ENCODE data around the gene HDHD2. TPM values are rescaled to one million over a fixed set of nuclear protein-coding genes. Genes with fewer than 3 reads are reported as not detected.
"Not testable (repeated sequence)": the region's sequence is repeated elsewhere in the genome, so short reads cannot be mapped to it uniquely, and the experiment has no call there.

The HDHD2 gene
- total RNA-seq, 4 donors from 2014 or later, result 14.2 to 34.3 (median 21.5) TPM

- Histone ChIP-seq H3K27ac (no peak overlapping the region), H3K9me3 (no peaks in the 10 kb centered on the region), H3K36me3 (peaks cover 2% of the 10 kb centered on the region), H3K4me1 (no peaks in the 10 kb centered on the region), H3K4me3 (no peak overlapping the region), H3K27me3 (no peaks in the 10 kb centered on the region)
- TF ChIP-seq POLR2A (IDR thresholded peaks at IDR 0.05) (no peak), POLR2AphosphoS5 (IDR thresholded peaks at IDR 0.05) (no peak), CTCF (IDR thresholded peaks at IDR 0.05) (no peak), EP300 (IDR thresholded peaks at IDR 0.05) (no peak)
- DNase-seq (ENCODE audit: low spot score in 2 of 2), result no peak
- 98% methylated on average over 5 of the region's 5 CpGs for WGBS
Observed at GRCh38 chr18:47160256-47160655, 10.0 kb upstream of the HDHD2 start.

GRCh38 chr18:47158404-47158803 is 8.1 kb upstream of the HDHD2 start:
- H3K36me3 ChIP-seq, result peaks cover 21% of the 10 kb centered on the region
- not testable (repeated sequence) for DNase-seq (ENCODE audit: low spot score in 2 of 2); H3K27me3 ChIP-seq; H3K4me3 ChIP-seq; H3K4me1 ChIP-seq; H3K27ac ChIP-seq; H3K9me3 ChIP-seq
- 92% methylated on average over 16 of the region's 16 CpGs for WGBS

- Histone ChIP-seq H3K27me3 (no peaks in the 10 kb centered on the region), H3K27ac (no peak overlapping the region), H3K4me3 (peak overlapping the region; percentile 67), H3K9me3 (no peaks in the 10 kb centered on the region), H3K4me1 (peaks cover 22% of the 10 kb centered on the region), H3K36me3 (peaks cover 26% of the 10 kb centered on the region)
- no peak for DNase-seq (ENCODE audit: low spot score in 2 of 2)
- TF ChIP-seq POLR2A (IDR thresholded peaks at IDR 0.05), result no peak
- no peak for TF ChIP-seq POLR2AphosphoS5 (IDR thresholded peaks at IDR 0.05)
- TF ChIP-seq CTCF (IDR thresholded peaks at IDR 0.05), result no peak
- TF ChIP-seq EP300 (IDR thresholded peaks at IDR 0.05), result no peak
Observed at GRCh38 chr18:47151439-47151838, 1.1 kb upstream of the HDHD2 start.

GRCh38 chr18:47150824-47151366 is 595 bp upstream of the HDHD2 start:
- TF ChIP-seq POLR2A (IDR thresholded peaks at IDR 0.05) (no peak), EP300 (IDR thresholded peaks at IDR 0.05) (no peak), POLR2AphosphoS5 (IDR thresholded peaks at IDR 0.05) (no peak), CTCF (IDR thresholded peaks at IDR 0.05) (no peak)
- no peaks in the 10 kb centered on the region for H3K9me3 ChIP-seq
- peak overlapping the region; percentile 89 for H3K27ac ChIP-seq
- no peaks in the 10 kb centered on the region for H3K27me3 ChIP-seq
- peak overlapping the region; percentile 67 for H3K4me3 ChIP-seq
- peaks cover 22% of the 10 kb centered on the region for H3K4me1 ChIP-seq
- 14% methylated on average over 13 of the region's 13 CpGs for WGBS
- DNase-seq (ENCODE audit: low spot score in 2 of 2), result peak in 1 of 2 donors; percentile 78
- peaks cover 26% of the 10 kb centered on the region for H3K36me3 ChIP-seq

- Histone ChIP-seq H3K36me3 (peaks cover 17% of the 10 kb centered on the region), H3K27ac (peak overlapping the region; percentile 89), H3K27me3 (no peaks in the 10 kb centered on the region), H3K9me3 (no peaks in the 10 kb centered on the region), H3K4me1 (peaks cover 22% of the 10 kb centered on the region), H3K4me3 (peak overlapping the region; percentile 67)
- WGBS, result 25% methylated on average over 12 of the region's 12 CpGs
- TF ChIP-seq POLR2AphosphoS5 (IDR thresholded peaks at IDR 0.05) (no peak), POLR2A (IDR thresholded peaks at IDR 0.05) (no peak), CTCF (IDR thresholded peaks at IDR 0.05) (no peak), EP300 (IDR thresholded peaks at IDR 0.05) (no peak)
- DNase-seq (ENCODE audit: low spot score in 2 of 2), result no peak
Observed at GRCh38 chr18:47149457-47150028, 757 bp downstream of the HDHD2 start.

- DNase-seq (ENCODE audit: low spot score in 2 of 2), result no peak
- Histone ChIP-seq H3K36me3 (no peaks in the 10 kb centered on the region), H3K27me3 (no peaks in the 10 kb centered on the region), H3K27ac (no peak overlapping the region), H3K9me3 (no peaks in the 10 kb centered on the region), H3K4me1 (peaks cover 19% of the 10 kb centered on the region), H3K4me3 (no peak overlapping the region)
- WGBS, result 96% methylated on average over 3 of the region's 3 CpGs
- no peak for TF ChIP-seq POLR2A (IDR thresholded peaks at IDR 0.05)
- TF ChIP-seq EP300 (IDR thresholded peaks at IDR 0.05), result no peak
- no peak for TF ChIP-seq POLR2AphosphoS5 (IDR thresholded peaks at IDR 0.05)
- no peak for TF ChIP-seq CTCF (IDR thresholded peaks at IDR 0.05)
Observed at GRCh38 chr18:47146206-47146605, 4.1 kb downstream of the HDHD2 start.

Measured in suprapubic skin (tissue), 4 donors.